Neural cell (in vitro differentiated cells): ENCODE data around the gene LDLRAD2. TPM values are rescaled to one million over a fixed set of nuclear protein-coding genes. Genes with fewer than 3 reads are reported as not detected.
"Not testable (repeated sequence)": the region's sequence is repeated elsewhere in the genome, so short reads cannot be mapped to it uniquely, and the experiment has no call there.

Experiments used
- H2AFZ ChIP-seq: fragments of 200-600, 300-800 bp; sonication (generic), shearing (Covaris generic); 2 replicates; pipeline ENCODE4 v1.6.0; 2014; ENCODE audit warnings: low read depth, mild to moderate bottlenecking, antibody characterized with exemption, low read length, moderate library complexity
- H3F3A ChIP-seq: fragments of 200-600 bp; shearing (Covaris generic); 2 replicates; pipeline ENCODE4 v1.6.1; 2016; ENCODE audit warnings: mild to moderate bottlenecking, moderate library complexity, mixed read lengths, antibody characterized with exemption, low read length; ENCODE audit not compliant: insufficient read depth, poor library complexity, severe bottlenecking
- H3K27ac ChIP-seq: fragments of 200-600, 300-800 bp; sonication (generic), shearing (Covaris generic); 2 replicates; pipeline ENCODE4 v1.5.1; 2014; ENCODE audit warnings: mild to moderate bottlenecking, low read length, moderate library complexity
- H3K27me3 ChIP-seq: fragments of 300-800, 200-600 bp; sonication (generic), shearing (Covaris generic); 2 replicates; pipeline ENCODE4 v1.6.0; 2014; ENCODE audit warnings: mild to moderate bottlenecking, low read depth, low read length, moderate library complexity; ENCODE audit not compliant: insufficient read depth
- H3K36me3 ChIP-seq: fragments of 300-800, 200-600 bp; sonication (generic), shearing (Covaris generic); 2 replicates; pipeline ENCODE4 v1.5.1; 2014; ENCODE audit warnings: mild to moderate bottlenecking, antibody characterized with exemption, low read length, moderate library complexity; ENCODE audit not compliant: insufficient read depth
- H3K4me2 ChIP-seq: fragments of 300-800, 200-600 bp; sonication (generic), shearing (Covaris generic); 2 replicates; pipeline ENCODE4 v1.6.0; 2014; ENCODE audit warnings: mild to moderate bottlenecking, low read length
- H3K4me3 ChIP-seq: fragments of 300-800, 200-600 bp; sonication (generic), shearing (Covaris generic); 2 replicates; pipeline ENCODE4 v1.5.1; 2014; ENCODE audit warnings: mild to moderate bottlenecking, low read length, moderate library complexity
- H3K79me2 ChIP-seq: fragments of 200-600 bp; shearing (Covaris generic); replicated peaks from 2 replicates; pipeline ENCODE4 v1.6.0; 2014; ENCODE audit warnings: mild to moderate bottlenecking, low read length, moderate library complexity; ENCODE audit not compliant: insufficient read depth
- H3K9ac ChIP-seq: fragments of 300-800, 200-600 bp; sonication (generic), shearing (Covaris generic); 2 replicates; pipeline ENCODE4 v1.6.1; 2016; ENCODE audit warnings: mild to moderate bottlenecking, low read length, mixed read lengths
- H3K9me2 ChIP-seq: fragments of 200-600 bp; shearing (Covaris generic); 2 replicates; pipeline ENCODE4 v1.6.1; 2016; ENCODE audit warnings: mild to moderate bottlenecking, low read length, mixed read lengths; ENCODE audit not compliant: insufficient read depth
- H3K9me3 ChIP-seq: fragments of 200-600, 300-800 bp; sonication (generic), shearing (Covaris generic); 2 replicates; pipeline ENCODE4 v1.6.1; 2016; ENCODE audit warnings: mild to moderate bottlenecking, mixed run types, low read length, moderate library complexity, mixed read lengths
- H4K20me1 ChIP-seq: fragments of 200-600 bp; shearing (Covaris generic); 2 replicates; pipeline ENCODE4 v1.6.1; 2016; ENCODE audit warnings: mild to moderate bottlenecking, mixed run types; ENCODE audit not compliant: insufficient read depth
- EP300 ChIP-seq: fragments of 450-650 bp; conservative IDR thresholded peaks from 2 replicates; pipeline ENCODE4 v1.6.1; 2014; ENCODE audit warnings: antibody characterized with exemption, mild to moderate bottlenecking, moderate library complexity; ENCODE audit not compliant: poor library complexity, severe bottlenecking
- EZH2 ChIP-seq: fragments of 200-600, 300-800 bp; shearing (Covaris generic), sonication (generic); IDR thresholded peaks from 2 replicates; pipeline ENCODE4 v1.6.1; 2014; ENCODE audit warnings: antibody characterized with exemption, low read length, borderline replicate concordance, mild to moderate bottlenecking; ENCODE audit not compliant: insufficient read depth, poor library complexity, severe bottlenecking
- MXI1 ChIP-seq: fragments of 450-650 bp; conservative IDR thresholded peaks from 2 replicates; pipeline ENCODE4 v1.6.1; 2014; ENCODE audit warnings: antibody characterized with exemption, mild to moderate bottlenecking; ENCODE audit not compliant: poor library complexity, severe bottlenecking
- POLR2AphosphoS5 ChIP-seq: IDR thresholded peaks from 2 replicates; pipeline ENCODE4 v1.6.1; 2012
- RAD21 ChIP-seq: fragments of 450-650 bp; conservative IDR thresholded peaks from 2 replicates; pipeline ENCODE4 v1.6.1; 2014; ENCODE audit warnings: antibody characterized with exemption, mild to moderate bottlenecking, moderate library complexity
- SMC3 ChIP-seq: fragments of 450-650 bp; conservative IDR thresholded peaks from 2 replicates; pipeline ENCODE4 v1.6.1; 2014; ENCODE audit warnings: antibody characterized with exemption, mild to moderate bottlenecking, moderate library complexity; ENCODE audit not compliant: poor library complexity
- TAF1 ChIP-seq: IDR thresholded peaks from 2 replicates; pipeline ENCODE4 v1.6.1; 2012; ENCODE audit warnings: low read depth
- polyA plus RNA-seq: library from polyadenylated mRNA; depleted of rRNA; stranded (reverse); fragments of >200 nt; gene quantifications from 2 replicates; pipeline ENCODE4 v1.2.3, GENCODE V29; 2014
- TF ChIP-seq, protein P1 (sequence below): fragments of 450-650 bp; IDR thresholded peaks from 2 replicates; pipeline ENCODE4 v1.5.1; 2014; ENCODE audit warnings: antibody characterized with exemption, mild to moderate bottlenecking, moderate library complexity; ENCODE audit not compliant: poor library complexity, severe bottlenecking
- TF ChIP-seq, protein P2 (sequence below): IDR thresholded peaks from 2 replicates; pipeline ENCODE4 v1.6.1; 2012; ENCODE audit warnings: borderline replicate concordance

The LDLRAD2 gene
- polyA plus RNA-seq, 1 donor from 2014 or later = not detected

DNA sequence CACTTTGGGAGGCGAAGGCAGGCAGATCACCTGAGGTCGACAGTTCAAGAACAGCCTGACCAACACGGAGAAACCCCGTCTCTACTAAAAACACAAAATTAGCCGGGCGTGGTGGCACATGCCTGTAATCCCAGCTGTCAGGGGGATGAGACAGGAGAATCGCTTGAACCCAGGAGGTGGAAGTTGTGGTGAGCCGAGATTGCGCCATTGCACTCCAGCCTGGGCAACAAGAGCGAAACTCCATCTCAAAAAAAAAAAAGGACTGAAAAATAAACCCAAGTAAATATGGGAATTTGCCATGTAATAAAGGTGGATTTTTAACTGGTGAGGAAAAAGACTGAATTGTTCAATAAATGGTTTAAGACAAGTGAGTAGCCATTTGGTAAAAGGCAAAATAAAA lies 40.4 kb upstream of the LDLRAD2 start:
- peaks cover 29% of the 10 kb centered on the region for H3K79me2 ChIP-seq
- H4K20me1 ChIP-seq, H3K36me3 ChIP-seq, H3K27me3 ChIP-seq, H3K4me3 ChIP-seq, H3K27ac ChIP-seq, H2AFZ ChIP-seq, H3K9ac ChIP-seq, H3F3A ChIP-seq, H3K4me2 ChIP-seq, H3K9me3 ChIP-seq, H3K9me2 ChIP-seq: not testable (repeated sequence)

DNA sequence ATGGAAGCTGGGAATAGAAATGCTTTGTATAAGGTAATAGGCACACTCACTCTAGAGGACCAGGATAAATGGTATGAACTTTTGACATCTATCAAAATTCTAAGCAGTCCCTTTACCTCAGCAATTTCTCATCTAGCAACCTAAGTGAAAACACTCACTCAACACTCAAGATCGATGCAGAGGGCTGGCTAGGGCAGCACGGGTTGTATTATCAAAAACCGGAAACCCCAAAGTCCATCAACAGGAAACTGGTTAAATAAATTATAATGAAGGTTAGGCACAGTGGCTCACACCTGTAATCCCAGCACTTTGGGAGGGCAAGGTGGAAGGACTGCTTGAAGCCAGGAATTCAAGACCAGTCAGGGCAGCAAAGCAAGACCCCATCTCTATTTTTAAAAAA lies 38.5 kb upstream of the LDLRAD2 start:
- H3F3A ChIP-seq = no peaks in the 10 kb centered on the region
- H3K79me2 ChIP-seq = peaks cover 38% of the 10 kb centered on the region
- H3K9me3 ChIP-seq = no peaks in the 10 kb centered on the region
- H3K27me3 ChIP-seq = no peaks in the 10 kb centered on the region
- no peak overlapping the region for H2AFZ ChIP-seq
- no peak overlapping the region for H3K4me3 ChIP-seq
- no peak for TF ChIP-seq TAF1
- no peak for TF ChIP-seq MXI1
- TF ChIP-seq, protein P1, sequence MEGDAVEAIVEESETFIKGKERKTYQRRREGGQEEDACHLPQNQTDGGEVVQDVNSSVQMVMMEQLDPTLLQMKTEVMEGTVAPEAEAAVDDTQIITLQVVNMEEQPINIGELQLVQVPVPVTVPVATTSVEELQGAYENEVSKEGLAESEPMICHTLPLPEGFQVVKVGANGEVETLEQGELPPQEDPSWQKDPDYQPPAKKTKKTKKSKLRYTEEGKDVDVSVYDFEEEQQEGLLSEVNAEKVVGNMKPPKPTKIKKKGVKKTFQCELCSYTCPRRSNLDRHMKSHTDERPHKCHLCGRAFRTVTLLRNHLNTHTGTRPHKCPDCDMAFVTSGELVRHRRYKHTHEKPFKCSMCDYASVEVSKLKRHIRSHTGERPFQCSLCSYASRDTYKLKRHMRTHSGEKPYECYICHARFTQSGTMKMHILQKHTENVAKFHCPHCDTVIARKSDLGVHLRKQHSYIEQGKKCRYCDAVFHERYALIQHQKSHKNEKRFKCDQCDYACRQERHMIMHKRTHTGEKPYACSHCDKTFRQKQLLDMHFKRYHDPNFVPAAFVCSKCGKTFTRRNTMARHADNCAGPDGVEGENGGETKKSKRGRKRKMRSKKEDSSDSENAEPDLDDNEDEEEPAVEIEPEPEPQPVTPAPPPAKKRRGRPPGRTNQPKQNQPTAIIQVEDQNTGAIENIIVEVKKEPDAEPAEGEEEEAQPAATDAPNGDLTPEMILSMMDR = no peak
- no peak for TF ChIP-seq EZH2
- H3K9me2 ChIP-seq = no peaks in the 10 kb centered on the region
- H3K9ac ChIP-seq = no peak overlapping the region
- H3K27ac ChIP-seq = no peak overlapping the region
- H4K20me1 ChIP-seq = no peaks in the 10 kb centered on the region
- H3K36me3 ChIP-seq = no peaks in the 10 kb centered on the region
- no peak overlapping the region for H3K4me2 ChIP-seq

DNA sequence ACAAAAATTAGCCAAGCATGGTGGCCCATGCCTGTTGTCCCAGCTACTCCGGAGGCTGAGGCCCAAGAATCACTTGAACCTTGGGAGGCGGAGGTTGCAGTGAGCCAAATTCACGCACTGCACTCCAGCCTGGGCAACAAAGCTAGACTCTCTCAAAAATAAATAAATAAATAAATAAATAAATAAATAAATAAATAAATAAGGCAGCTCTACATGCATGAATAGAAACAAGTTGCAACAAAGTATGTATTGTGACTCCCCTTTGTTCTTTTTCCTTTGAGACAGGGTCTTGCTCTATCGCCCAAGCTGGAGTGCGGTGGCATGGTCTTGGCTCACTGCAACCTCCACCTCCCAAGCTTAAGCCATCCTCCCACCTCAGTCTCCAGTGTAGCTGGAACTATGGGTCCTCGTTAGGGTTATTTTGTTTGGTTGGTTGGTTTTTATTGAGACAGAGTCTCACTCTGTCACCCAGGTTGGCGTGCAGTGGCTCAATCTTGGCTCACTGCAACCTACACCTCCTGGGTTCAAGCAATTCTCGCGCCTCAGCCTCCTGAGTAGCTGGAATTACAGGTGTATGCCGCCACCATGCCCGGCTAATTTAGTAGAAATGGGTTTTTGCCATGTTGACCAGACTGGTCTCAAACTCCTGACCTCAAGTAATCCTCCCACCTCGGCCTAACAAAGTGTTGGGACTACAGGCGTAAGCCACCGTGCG lies 37.1 kb upstream of the LDLRAD2 start:
- Histone ChIP-seq H3K9ac (no peak overlapping the region), H3K27me3 (no peaks in the 10 kb centered on the region), H3F3A (no peaks in the 10 kb centered on the region), H3K9me2 (no peaks in the 10 kb centered on the region), H3K4me3 (no peak overlapping the region), H3K27ac (no peak overlapping the region), H3K79me2 (peaks cover 45% of the 10 kb centered on the region), H4K20me1 (no peaks in the 10 kb centered on the region), H2AFZ (no peak overlapping the region), H3K4me2 (no peak overlapping the region), H3K36me3 (no peaks in the 10 kb centered on the region), H3K9me3 (no peaks in the 10 kb centered on the region)
- TF ChIP-seq EZH2 = no peak
- TF ChIP-seq, protein P1 = no peak
- TF ChIP-seq, protein P2, sequence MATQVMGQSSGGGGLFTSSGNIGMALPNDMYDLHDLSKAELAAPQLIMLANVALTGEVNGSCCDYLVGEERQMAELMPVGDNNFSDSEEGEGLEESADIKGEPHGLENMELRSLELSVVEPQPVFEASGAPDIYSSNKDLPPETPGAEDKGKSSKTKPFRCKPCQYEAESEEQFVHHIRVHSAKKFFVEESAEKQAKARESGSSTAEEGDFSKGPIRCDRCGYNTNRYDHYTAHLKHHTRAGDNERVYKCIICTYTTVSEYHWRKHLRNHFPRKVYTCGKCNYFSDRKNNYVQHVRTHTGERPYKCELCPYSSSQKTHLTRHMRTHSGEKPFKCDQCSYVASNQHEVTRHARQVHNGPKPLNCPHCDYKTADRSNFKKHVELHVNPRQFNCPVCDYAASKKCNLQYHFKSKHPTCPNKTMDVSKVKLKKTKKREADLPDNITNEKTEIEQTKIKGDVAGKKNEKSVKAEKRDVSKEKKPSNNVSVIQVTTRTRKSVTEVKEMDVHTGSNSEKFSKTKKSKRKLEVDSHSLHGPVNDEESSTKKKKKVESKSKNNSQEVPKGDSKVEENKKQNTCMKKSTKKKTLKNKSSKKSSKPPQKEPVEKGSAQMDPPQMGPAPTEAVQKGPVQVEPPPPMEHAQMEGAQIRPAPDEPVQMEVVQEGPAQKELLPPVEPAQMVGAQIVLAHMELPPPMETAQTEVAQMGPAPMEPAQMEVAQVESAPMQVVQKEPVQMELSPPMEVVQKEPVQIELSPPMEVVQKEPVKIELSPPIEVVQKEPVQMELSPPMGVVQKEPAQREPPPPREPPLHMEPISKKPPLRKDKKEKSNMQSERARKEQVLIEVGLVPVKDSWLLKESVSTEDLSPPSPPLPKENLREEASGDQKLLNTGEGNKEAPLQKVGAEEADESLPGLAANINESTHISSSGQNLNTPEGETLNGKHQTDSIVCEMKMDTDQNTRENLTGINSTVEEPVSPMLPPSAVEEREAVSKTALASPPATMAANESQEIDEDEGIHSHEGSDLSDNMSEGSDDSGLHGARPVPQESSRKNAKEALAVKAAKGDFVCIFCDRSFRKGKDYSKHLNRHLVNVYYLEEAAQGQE = no peak
- no peak for TF ChIP-seq TAF1
- TF ChIP-seq POLR2AphosphoS5 = no peak
- no peak for TF ChIP-seq EP300
- no peak for TF ChIP-seq SMC3
- TF ChIP-seq MXI1 = no peak
- no peak for TF ChIP-seq RAD21
